Measurements from ENCODE around the gene MLPH.

MLPH gene

GRCh38 chr2:237495521-237496117 lies 8.6 kb downstream of the MLPH start:
- TF ChIP-seq CTCF (conservative IDR thresholded peaks at IDR 0.05) (no peak), ZFX (IDR thresholded peaks at IDR 0.05) (no peak)
- H3K27ac ChIP-seq: no peak overlapping the region

DNA sequence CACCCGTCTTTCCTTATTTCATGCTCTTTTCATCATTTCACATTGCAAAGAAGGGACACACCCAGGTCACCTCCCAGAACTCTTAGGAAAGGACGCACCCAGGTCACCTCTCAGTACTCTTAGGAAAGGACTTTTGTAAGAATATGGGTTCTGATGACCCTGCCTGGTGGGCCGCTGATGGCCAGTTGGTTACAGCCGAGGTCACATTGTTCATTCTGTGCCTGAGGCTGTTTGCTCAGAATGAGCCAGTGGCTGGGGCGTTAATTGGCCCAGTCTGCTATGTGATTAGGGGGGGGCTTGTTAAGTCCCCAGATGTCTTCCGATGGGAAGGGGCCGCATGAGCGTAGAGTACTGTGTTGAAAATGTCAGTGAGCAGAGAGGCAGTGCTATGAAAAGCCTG lies 9.4 kb downstream of the MLPH start:
- no peak for TF ChIP-seq CTCF (conservative IDR thresholded peaks at IDR 0.05)
- no peak for TF ChIP-seq ZFX (IDR thresholded peaks at IDR 0.05)
- H3K27ac ChIP-seq: no peak overlapping the region

- H3K27ac ChIP-seq: no peak overlapping the region
- TF ChIP-seq ZFX (IDR thresholded peaks at IDR 0.05) (no peak), CTCF (conservative IDR thresholded peaks at IDR 0.05) (no peak)
Measured at GRCh38 chr2:237497009-237497837, 10.2 kb downstream of the MLPH start.

- no peak overlapping the region for H3K27ac ChIP-seq
- no peak for TF ChIP-seq CTCF (conservative IDR thresholded peaks at IDR 0.05)
- TF ChIP-seq ZFX (IDR thresholded peaks at IDR 0.05): no peak
Measured at GRCh38 chr2:237497838-237498186, 10.8 kb downstream of the MLPH start.

- no peak for TF ChIP-seq ZFX (IDR thresholded peaks at IDR 0.05)
- no peak for TF ChIP-seq CTCF (conservative IDR thresholded peaks at IDR 0.05)
Measured at GRCh38 chr2:237498341-237498740, 11.3 kb downstream of the MLPH start.

DNA sequence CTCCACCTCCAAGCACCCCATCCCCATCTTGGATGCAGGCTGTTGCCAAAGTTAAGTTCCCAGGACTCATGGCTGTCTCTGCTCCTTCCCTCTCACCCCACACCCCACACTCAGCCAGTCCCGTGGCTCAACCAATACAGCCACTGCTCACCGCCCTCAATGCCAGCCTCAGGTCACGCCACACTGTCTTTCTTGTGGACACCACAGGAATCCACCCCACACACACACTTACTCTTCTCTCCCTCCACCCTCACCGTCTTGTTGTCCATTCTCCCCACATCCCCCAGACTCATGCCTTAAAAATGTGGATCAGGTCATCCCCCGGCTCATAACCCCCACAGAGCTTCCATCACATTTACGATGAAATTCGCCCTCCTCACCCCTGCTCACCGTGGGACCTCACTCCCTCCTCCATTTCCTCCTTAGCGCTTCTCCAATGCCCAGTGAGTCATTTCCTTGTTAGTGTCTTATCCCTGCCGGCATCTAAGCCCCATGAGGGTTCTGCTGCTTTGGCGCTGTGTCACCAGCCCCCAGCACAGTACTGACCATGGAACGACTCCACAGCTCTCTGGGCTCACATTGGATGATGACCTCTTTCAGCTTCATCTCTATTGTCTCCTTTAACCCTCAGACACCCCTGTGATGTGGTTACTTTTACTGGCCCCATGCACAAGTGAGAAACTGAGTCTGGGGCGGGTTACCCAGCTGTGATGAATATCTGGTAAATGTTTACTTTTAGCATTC lies 13.8 kb downstream of the MLPH start:
- peak overlapping the region; percentile 75 for H3K27ac ChIP-seq
- no peak for TF ChIP-seq CTCF (conservative IDR thresholded peaks at IDR 0.05)

More at GRCh38 chr2:237498341-237498740, 11.3 kb downstream of the MLPH start:
- H3K27ac ChIP-seq: peak overlapping the region; percentile 4; the same call in 1 of the 2 replicates

Data from C4-2B (cell line).